Right lobe of liver (tissue), 6 donors: ENCODE measurements around the gene PRDM16. TPM values are rescaled to one million over a fixed set of nuclear protein-coding genes. Genes with fewer than 3 reads are reported as not detected.

ENCODE experiments used
- ATAC-seq, 4 donors: fragments of 200-7000 bp; cut with Tn5 transposase; one replicate each; pipeline ENCODE4 v1.9.1; 2020; ENCODE audit warnings: mild to moderate bottlenecking in 4 of 4, moderate library complexity in 4 of 4
- DNase-seq, 3 donors: peaks; one replicate each; pipeline ENCODE4 v3.0.0-alpha.2; 2020
- H3K27ac ChIP-seq, 3 donors: fragments of 200-600 bp; one replicate each; pipeline ENCODE4 v1.8.0; 2022
- H3K27me3 ChIP-seq, 2 donors: fragments of 200-600 bp; one replicate each; pipeline ENCODE4 v1.8.0; 2022
- H3K36me3 ChIP-seq, 4 donors: fragments of 200-600 bp; sonication (generic) in 1 of 4; one replicate each; pipeline versions ENCODE4 v1.5.1 to v1.8.0; 2017 to 2022; ENCODE audit warnings: control low read depth in 1 of 4
- H3K4me1 ChIP-seq, 4 donors: fragments of 200-600 bp; sonication (generic) in 1 of 4; one replicate each; pipeline versions ENCODE4 v1.5.1 to v1.8.0; 2017 to 2022; ENCODE audit warnings: control low read depth in 1 of 4
- H3K4me3 ChIP-seq, 3 donors: fragments of 200-600 bp; one replicate each; pipeline ENCODE4 v1.8.0; 2022
- H3K9me3 ChIP-seq, 4 donors: fragments of 200-600 bp; sonication (generic) in 1 of 4; one replicate each; pipeline versions ENCODE4 v1.5.1 to v1.8.0; 2017 to 2022; ENCODE audit warnings: control low read depth in 1 of 4
- POLR2A ChIP-seq: fragments of 450-650 bp; IDR thresholded peaks from one replicate; pipeline ENCODE4 v1.6.1; 2017; ENCODE audit warnings: antibody characterized with exemption, mild to moderate bottlenecking
- WGBS: methylation state at CpG from one replicate; pipeline ENCODE4 v1.1.6; 2018; ENCODE audit warnings: low coverage, low lambda C conversion rate; ENCODE audit not compliant: insufficient coverage; ENCODE audit errors: missing lambda C conversion rate; 5-methylcytosine and 5-hydroxymethylcytosine counted together
- intact Hi-C, 2 donors: fragments of 100-400 bp; cut with DNase I; formaldehyde crosslinking; loops; one replicate each; pipeline versions ENCODE4 v1.11.2 to v1.14.1; 2022
- total RNA-seq, 6 experiments: library from RNA; depleted of rRNA in 2 of 6; stranded (reverse); fragments of >200 nt in 2 of 6; fragmentation: NEBNext Ultra II Directional in 3 of 6; extraction: Animal tissue kit (Norgen Biotek cat#: 25700) in 3 of 6; gene quantifications; one replicate each; pipeline versions ENCODE4 v1.1.0 to v1.2.4, GENCODE V29; 2016 to 2023
- TF ChIP-seq, protein P1 (sequence below), 4 donors: fragments of 200-600 bp in 3 of 4; fragments of 450-650 bp in 1 of 4; IDR thresholded peaks; one replicate each; pipeline versions ENCODE4 v1.5.1 to v1.8.0; 2016 to 2022; ENCODE audit warnings: antibody characterized with exemption in 4 of 4, mild to moderate bottlenecking in 2 of 4
- donor health status: DM: no; HTN: yes; CAD: no.
- donor health status: DM: no; HTN: no; CAD: no.
- donor health status: DM: no; HTN: no; CAD: no.
- donor health status: DM: no; HTN: yes; CAD: no.
- donor health status: DM: no; HTN: yes; CAD: no.

PRDM16 gene
- total RNA-seq, 6 experiments from 2014 or later, result 0.06 to 0.75 (median 0.28) TPM

DNA sequence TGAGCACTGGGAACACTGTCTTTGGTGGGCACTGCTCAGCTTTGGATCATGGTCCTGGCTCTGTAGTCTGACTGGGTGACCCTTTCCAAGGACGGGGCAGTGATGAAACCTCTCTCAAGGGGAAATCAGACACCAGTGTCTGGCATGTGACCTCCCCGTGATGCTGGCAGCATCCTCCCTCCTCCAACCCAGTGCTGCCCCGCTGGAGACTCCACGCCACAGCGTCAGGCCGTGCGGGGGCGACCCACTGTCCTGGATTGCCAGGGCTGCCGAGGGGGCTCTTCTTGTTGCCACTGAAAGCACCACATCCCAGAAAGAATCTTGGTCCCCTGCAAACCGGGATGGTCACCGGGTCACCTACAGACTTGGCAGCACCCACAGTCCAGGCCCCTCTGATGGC, 239.1 kb downstream of the PRDM16 start:
- no peaks in the 10 kb centered on the region for H3K4me1 ChIP-seq
- ATAC-seq (no peak), DNase-seq (no peak)
- WGBS, result no CpG with 5 or more reads among the region's 11 CpGs
- intact Hi-C loops, result no loop called here
- no peak overlapping the region for H3K27ac ChIP-seq
- H3K27me3 ChIP-seq, result no peaks in the 10 kb centered on the region
- H3K36me3 ChIP-seq, result no peaks in the 10 kb centered on the region
- TF ChIP-seq POLR2A, result no peak
- TF ChIP-seq, protein P1, sequence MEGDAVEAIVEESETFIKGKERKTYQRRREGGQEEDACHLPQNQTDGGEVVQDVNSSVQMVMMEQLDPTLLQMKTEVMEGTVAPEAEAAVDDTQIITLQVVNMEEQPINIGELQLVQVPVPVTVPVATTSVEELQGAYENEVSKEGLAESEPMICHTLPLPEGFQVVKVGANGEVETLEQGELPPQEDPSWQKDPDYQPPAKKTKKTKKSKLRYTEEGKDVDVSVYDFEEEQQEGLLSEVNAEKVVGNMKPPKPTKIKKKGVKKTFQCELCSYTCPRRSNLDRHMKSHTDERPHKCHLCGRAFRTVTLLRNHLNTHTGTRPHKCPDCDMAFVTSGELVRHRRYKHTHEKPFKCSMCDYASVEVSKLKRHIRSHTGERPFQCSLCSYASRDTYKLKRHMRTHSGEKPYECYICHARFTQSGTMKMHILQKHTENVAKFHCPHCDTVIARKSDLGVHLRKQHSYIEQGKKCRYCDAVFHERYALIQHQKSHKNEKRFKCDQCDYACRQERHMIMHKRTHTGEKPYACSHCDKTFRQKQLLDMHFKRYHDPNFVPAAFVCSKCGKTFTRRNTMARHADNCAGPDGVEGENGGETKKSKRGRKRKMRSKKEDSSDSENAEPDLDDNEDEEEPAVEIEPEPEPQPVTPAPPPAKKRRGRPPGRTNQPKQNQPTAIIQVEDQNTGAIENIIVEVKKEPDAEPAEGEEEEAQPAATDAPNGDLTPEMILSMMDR (IDR thresholded peaks at IDR 0.05), result no peak
- no peaks in the 10 kb centered on the region for H3K9me3 ChIP-seq
- no peak overlapping the region for H3K4me3 ChIP-seq

DNA sequence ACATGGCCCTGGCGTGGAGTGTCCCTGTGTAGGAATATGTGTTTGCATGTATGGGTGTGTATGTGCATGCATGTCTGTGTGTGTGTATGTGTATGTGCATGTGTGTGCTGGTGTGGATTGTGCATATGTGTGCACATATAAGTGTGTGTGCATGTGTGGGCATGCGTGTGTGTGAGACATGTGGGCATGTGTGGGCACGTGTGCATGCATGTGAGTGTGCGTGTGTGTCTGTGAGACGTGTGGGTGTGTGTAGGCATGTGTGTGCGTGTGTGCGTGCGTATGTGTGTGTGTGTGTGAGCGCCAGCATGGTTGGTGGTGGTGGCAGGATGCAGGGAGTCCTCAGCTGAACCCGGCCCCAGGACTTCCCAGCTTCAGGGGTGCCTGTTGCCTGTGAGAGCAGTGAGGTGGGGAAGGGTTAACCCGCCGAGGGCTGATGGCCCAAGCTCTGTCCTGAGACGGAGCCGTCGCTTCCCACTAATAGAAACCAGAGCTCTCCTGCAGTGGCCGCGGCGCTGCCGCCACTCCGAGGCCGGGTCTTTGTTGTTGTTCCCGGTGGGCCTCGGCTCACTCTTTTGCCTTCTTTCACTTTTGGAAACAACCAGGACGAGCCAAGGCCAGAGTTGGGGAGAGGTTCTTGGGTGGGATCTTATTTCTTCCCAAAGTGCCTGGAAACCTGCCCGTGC, 241.9 kb downstream of the PRDM16 start:
- ATAC-seq, result no peak
- Histone ChIP-seq H3K27ac (no peak overlapping the region), H3K4me3 (no peak overlapping the region), H3K36me3 (no peaks in the 10 kb centered on the region), H3K27me3 (no peaks in the 10 kb centered on the region), H3K4me1 (no peaks in the 10 kb centered on the region), H3K9me3 (no peaks in the 10 kb centered on the region)
- no peak for DNase-seq
- intact Hi-C loops, result no loop called here
- TF ChIP-seq, protein P1 (IDR thresholded peaks at IDR 0.05), result no peak
- no peak for TF ChIP-seq POLR2A
- 71% methylated on average over 15 of the region's 25 CpGs for WGBS

DNA sequence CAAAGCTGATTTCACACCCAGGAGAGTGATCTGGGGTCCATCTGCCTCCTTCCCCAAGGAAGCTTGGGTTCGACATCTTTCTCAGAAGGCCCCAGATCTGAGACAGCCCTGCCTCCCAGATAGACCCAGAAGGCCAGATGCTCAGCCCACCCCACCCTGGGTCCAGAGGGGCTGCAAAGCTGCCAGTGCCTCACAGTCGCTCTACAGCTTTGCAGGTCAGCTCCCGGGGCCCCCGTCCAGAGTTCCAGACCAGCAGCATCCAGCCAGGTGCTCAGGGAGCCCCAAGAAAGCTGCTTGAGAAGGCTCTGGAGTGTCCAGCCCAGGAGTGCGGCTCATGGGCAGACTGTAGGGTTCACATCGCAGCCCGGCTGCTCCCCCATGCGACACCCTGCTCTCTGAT, 242.7 kb downstream of the PRDM16 start:
- TF ChIP-seq, protein P1 (IDR thresholded peaks at IDR 0.05), result no peak
- no peak for TF ChIP-seq POLR2A
- Histone ChIP-seq H3K27ac (no peak overlapping the region), H3K4me1 (no peaks in the 10 kb centered on the region), H3K9me3 (no peaks in the 10 kb centered on the region), H3K27me3 (no peaks in the 10 kb centered on the region), H3K36me3 (no peaks in the 10 kb centered on the region), H3K4me3 (no peak overlapping the region)
- DNase-seq (no peak), ATAC-seq (no peak)
- intact Hi-C loops, result no loop called here
- no CpG with 5 or more reads among the region's 8 CpGs for WGBS

DNA sequence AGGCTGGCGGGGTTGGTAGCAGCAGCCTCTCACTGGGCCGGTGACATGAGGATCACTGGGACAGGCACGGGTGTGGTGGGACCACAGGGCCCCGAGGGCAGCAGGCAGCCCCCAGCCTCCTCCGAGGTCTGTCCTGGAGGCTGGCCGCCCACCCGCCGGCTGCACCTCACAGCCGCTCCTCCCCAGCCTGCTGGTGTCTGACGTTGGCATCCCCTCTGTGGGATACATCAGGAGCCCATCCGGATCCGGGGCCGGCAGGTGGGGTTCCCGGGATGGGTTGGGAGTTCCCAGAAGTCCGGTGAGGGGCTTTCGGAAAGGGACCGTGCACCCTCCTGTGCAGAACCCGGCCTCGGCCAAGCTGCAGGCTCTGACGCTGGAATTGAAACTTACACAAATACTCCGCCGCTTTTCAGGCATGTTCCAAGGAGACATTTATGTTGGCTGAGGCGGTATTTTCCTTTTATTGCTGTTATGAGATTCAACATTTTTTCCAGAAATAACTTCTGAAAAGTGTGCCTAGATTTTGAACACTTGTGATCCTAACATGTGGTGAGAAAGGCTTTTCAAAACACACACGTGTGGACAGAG, 243.4 kb downstream of the PRDM16 start:
- Histone ChIP-seq H3K4me3 (no peak overlapping the region), H3K27ac (no peak overlapping the region), H3K4me1 (no peaks in the 10 kb centered on the region), H3K27me3 (no peaks in the 10 kb centered on the region), H3K9me3 (no peaks in the 10 kb centered on the region), H3K36me3 (no peaks in the 10 kb centered on the region)
- intact Hi-C loops, result no loop called here
- ATAC-seq, result no peak
- DNase-seq, result no peak
- TF ChIP-seq, protein P1 (IDR thresholded peaks at IDR 0.05), result no peak
- TF ChIP-seq POLR2A, result no peak
- WGBS, result 60% methylated on average over 10 of the region's 24 CpGs
